ENCODE results near the gene ZSCAN5A.

GRCh38 chr19:56176881-56177280 is 137.8 kb downstream of the ZSCAN5A start:
- TF ChIP-seq CTCF (conservative IDR thresholded peaks at IDR 0.05 in 1 of 2, IDR thresholded peaks at IDR 0.05 in 1 of 2; ENCODE audit: low read depth in 1 of 2, low read length in 2 of 2): no peak
- no peak for TF ChIP-seq EZH2 (IDR thresholded peaks at IDR 0.05; ENCODE audit: low read length, missing control alignments)
